HG03066 (cell line): ENCODE data around the gene DDIT4.
A peak's percentile ranks its signal among the peaks of the same experiment; 100 is the strongest.

ENCODE experiments used
- ATAC-seq: cut with Tn5 transposase; IDR thresholded peaks from one replicate; pipeline ENCODE4 v1.9.1; 2021; ENCODE audit warnings: low read depth; ENCODE audit not compliant: unreplicated experiment

Gene DDIT4

DNA sequence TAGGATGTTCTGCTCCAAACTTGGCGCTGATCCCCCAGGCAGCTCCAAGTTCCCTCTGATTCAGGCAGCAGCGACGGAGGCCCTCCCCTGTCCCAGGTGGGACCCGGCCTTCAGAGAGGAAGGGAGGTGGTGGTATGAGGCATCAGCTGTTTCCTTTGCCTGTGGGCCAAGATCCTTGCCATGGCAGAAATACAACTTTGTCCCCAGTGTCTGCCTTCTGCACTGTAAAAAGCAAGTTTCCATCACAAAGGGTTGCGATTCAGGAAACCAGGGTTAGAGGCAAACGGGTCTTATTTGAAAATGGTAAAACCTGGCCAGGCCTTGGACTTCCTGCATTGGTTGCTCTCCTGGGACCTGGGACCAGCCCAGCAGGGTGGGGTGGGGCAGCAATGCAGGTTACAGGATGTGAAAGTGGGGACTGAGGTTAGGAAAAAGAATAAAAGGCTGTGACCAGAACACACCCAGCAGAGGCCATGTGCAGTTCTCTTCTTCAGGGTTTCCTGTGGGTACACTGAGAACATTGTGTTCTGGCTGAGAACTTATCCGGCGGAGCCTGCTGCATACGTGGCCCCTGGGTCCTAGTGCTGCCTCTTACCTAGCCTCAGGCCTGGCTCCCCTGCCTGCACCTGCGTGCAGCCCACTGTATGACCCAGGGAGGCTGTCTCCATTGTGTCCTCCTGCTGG is 25.1 kb upstream of the DDIT4 start:
- peak; percentile 87 for ATAC-seq

- ATAC-seq = peak; percentile 7
Measured at GRCh38 chr10:72249176-72249862, 24.4 kb upstream of the DDIT4 start.

DNA sequence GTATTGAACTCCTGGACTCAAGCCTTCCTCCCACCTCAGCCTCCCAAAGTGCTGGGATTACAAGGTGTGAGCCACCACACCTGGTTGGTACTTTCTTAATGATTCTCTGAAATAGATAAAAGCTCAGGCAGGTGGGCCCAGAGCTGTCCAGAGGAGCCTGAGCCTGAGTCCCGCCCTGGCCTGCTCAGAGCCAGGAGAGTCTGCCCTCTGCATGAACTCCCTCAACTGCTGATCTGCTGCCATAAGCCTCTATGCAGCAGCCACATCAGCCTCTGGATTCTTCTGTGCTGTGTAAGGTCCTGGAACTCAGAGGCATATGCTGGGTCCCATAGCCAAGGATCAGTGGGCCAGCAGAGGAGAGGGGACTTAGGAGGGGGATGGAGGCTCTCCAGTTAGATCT is 23.1 kb upstream of the DDIT4 start:
- ATAC-seq = no peak

DNA sequence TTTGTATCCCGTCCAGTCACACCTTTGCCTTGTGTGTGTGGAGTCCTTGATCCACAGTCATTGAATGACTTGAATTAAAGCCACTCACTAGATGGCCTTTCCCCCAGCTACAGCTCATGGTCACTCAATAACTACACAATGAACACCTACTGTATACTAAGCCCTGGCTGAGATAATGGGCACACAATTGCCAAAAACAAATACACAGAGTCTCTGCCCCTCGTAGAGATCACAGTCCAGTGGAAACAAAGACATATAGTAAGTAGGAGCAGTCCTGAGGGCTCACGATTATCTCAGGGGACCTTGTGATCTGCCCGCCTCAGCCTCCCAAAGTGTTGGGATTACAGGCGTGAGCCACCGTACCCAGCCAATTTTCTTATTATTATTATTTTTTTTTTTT is 22.1 kb upstream of the DDIT4 start:
- ATAC-seq = no peak

- ATAC-seq = no peak
Measured at GRCh38 chr10:72252972-72253371, 20.8 kb upstream of the DDIT4 start.

GRCh38 chr10:72253578-72253977 is 20.1 kb upstream of the DDIT4 start:
- no peak for ATAC-seq

GRCh38 chr10:72254813-72255568 is 18.7 kb upstream of the DDIT4 start:
- no peak for ATAC-seq

DNA sequence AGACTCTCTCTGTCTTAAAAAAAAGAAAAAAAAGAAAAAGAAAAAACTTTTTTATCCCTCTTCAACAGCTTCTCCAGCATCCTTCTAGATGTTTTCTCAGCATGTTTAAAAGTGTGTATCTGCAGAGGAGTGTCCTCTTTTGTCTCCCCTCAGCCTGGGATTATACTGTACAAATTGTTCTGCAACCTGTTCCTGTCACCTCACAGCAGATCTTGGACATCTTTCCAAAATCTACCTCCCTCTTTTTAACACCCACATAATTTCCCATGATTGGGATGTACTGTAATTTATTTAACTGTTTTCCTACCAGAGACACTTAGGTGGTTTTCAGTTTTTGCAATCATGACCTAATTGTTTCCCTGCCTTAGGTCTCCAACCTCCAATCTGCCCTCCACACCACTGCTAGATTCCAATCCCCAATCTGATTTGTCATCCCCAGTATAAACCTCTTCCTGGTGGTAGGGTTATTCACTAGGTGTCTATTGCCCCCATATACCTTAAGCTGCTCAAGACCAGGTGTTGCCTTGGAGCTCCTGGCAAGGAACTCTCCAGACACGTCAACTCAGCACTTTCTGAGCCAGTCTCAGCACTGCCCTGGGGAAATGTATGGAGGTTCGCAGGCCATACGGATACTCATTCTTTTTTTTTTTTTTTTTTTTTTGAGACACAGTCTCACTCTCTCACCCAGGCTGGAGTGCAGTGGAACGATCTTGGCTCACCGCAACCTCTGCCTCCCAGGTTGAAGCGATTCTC is 17.6 kb upstream of the DDIT4 start:
- ATAC-seq = no peak

GRCh38 chr10:72257051-72257892 is 16.5 kb upstream of the DDIT4 start:
- ATAC-seq = no peak

DNA sequence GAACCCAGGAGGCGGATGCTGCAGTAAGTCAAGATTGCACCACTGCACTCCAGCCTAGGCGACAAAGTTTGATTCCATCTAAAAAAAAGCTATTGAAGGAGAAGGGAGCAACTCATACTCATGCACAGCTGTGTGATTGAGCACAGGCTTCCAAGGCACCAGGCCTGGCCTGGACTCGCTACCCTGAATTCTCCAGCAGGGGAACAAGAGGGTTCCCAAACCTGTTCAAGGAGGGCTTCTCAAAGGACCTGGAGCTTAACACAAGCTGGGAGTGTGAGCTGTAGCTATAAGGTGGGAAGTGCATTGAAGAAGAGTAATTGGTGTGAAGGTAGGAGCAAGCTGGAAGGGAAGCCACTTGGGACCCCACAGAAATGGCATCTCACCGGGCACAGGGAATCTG is 15.1 kb upstream of the DDIT4 start:
- ATAC-seq = no peak

GRCh38 chr10:72259491-72260238 is 14.1 kb upstream of the DDIT4 start:
- ATAC-seq = no peak

GRCh38 chr10:72260239-72260975 is 13.3 kb upstream of the DDIT4 start:
- peak; percentile 51 for ATAC-seq

DNA sequence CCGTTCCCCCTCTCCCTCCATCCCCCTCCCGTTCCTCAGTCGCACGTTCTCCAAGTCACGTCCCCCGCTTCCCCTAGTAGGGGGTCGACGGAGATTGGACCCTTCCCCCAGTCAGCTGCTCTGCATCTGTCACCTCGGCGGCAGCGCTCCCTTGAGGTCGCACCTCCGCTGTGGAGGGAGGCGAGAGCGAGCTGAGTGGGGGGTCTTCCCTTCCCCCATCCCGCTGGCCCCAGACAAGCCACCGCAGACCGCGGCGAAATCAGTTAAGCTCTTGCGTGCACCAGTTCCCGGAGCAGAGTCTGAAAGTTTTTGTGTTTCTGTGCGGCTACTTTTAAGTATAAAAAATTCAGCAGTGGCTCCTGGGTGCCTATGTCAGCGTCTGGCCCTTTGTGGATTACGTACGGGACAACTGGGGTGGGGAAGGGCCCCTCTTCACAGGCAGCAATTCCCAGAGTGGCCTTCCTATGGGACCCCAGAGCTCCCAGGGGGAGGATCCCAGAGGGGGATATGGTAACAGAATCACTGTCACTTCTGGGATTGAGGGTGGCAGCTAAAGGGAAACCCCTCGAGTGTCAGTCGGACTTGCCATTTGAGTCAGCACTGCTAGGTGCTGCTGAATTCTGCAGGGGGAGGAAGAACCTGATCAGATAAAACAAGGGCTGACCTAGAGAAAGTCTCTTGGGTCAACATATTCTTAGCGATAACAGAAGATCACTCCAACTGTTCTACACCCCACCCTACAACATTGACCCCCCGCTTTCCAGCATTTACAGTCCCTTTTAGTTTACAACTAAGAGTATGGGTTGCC is 12.5 kb upstream of the DDIT4 start:
- ATAC-seq = peak; percentile 44

DNA sequence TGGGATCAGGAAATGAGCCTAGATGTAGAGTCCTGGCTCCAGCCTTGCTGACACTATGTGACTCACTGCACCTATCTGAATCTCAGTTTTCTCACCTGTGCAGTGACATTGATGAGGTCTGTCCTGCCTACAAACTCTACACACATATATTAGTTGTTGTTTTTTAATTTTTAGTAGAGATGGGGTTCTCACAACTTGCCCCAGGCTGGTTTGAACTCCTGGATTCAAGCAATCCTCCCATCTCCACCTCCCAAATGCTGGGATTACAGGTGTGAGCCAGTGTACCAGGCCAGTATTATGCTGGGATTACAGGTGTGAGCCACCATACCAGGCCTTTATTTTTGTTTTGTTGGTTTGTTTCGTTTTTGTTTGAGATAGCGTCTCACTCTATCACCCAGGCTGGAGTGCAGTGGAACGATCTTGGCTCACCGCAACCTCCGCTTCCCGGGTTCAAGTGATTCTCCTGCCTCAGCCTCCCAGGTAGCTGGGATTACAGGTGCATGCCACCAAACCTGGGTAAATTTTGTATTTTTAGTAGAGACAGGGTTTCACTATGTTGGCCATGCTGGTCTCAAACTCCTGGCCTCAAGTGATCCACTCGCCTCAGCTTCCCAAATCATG is 11.8 kb upstream of the DDIT4 start:
- peak; percentile 5 for ATAC-seq

- no peak for ATAC-seq
Measured at GRCh38 chr10:72263613-72264241, 10.0 kb upstream of the DDIT4 start.

GRCh38 chr10:72264536-72264935 is 9.2 kb upstream of the DDIT4 start:
- ATAC-seq = no peak

DNA sequence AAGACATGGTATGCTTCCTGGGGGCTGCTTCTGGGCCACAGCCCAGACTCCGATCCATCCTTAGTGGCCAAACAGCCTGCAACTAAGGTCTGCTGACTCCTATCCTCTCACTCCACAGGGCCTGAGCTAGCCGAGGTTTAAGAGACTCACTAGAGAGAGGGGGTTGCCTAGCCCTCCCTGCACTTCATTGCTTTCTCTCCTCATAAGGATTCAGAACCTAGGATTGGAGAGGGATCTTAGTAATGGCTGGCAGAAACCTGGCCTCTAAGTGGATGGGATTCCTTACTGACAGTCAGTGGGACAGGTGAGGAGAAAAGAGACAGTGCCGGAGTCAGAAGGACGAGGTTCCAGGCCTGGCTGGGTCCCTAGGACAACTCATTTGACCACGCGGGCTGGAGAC is 8.2 kb upstream of the DDIT4 start:
- no peak for ATAC-seq
